HepG2 (cell line): Measurements from ENCODE around the gene FAM13B. TPM values are rescaled to one million over a fixed set of nuclear protein-coding genes. Genes with fewer than 3 reads are reported as not detected.

Experiments used
- GATAD1 ChIP-seq: IDR thresholded peaks from 2 replicates; pipeline ENCODE4 v1.6.1; 2016; ENCODE audit warnings: missing genetic modification reagents, missing compliant biosample characterization
- IKZF5 ChIP-seq: IDR thresholded peaks from 2 replicates; pipeline ENCODE4 v1.6.1; 2018; ENCODE audit warnings: missing genetic modification reagents, mild to moderate bottlenecking, missing compliant biosample characterization
- JUN ChIP-seq: sonication (generic); formaldehyde crosslinking; IDR thresholded peaks from 2 replicates; pipeline ENCODE4 v1.4.0; 2020; ENCODE audit warnings: mild to moderate bottlenecking, missing genetic modification reagents
- MAZ ChIP-seq, 2 experiments: sonication (generic) in 1 of 2; formaldehyde crosslinking in 1 of 2; IDR thresholded peaks; 2 replicates each; pipeline versions ENCODE4 v1.5.0 to v1.6.1; 2012 to 2020; ENCODE audit warnings: low read depth in 2 of 2, mild to moderate bottlenecking in 2 of 2, borderline replicate concordance in 1 of 2, improper control_type of control experiment in 1 of 2, low read length in 1 of 2, missing genetic modification reagents in 1 of 2, moderate library complexity in 1 of 2
- NCOA1 ChIP-seq: sonication (generic); formaldehyde crosslinking; IDR thresholded peaks from 2 replicates; pipeline ENCODE4 v1.9.0; 2021; ENCODE audit warnings: missing genetic modification reagents
- PHF20 ChIP-seq: sonication (generic); formaldehyde crosslinking; IDR thresholded peaks from 2 replicates; pipeline ENCODE4 v1.5.0; 2020; ENCODE audit warnings: mild to moderate bottlenecking, missing genetic modification reagents
- SP1 ChIP-seq, 2 experiments: fragments of 450-650 bp in 1 of 2; sonication (generic) in 1 of 2; formaldehyde crosslinking in 1 of 2; IDR thresholded peaks; 2 replicates each; pipeline versions ENCODE4 v1.4.0 to v1.6.1; 2016 to 2020; ENCODE audit warnings: missing genetic modification reagents in 1 of 2
- ZBTB38 ChIP-seq: sonication (generic); formaldehyde crosslinking; IDR thresholded peaks from 2 replicates; pipeline ENCODE4 v1.5.1; 2020; ENCODE audit warnings: mild to moderate bottlenecking, missing genetic modification reagents
- ZFP36L1 ChIP-seq: sonication (generic); formaldehyde crosslinking; IDR thresholded peaks from 2 replicates; pipeline ENCODE4 v1.8.0; 2022; ENCODE audit warnings: mild to moderate bottlenecking, missing genetic modification reagents, moderate library complexity
- ZNF274 ChIP-seq: sonication (generic); formaldehyde crosslinking; IDR thresholded peaks from 2 replicates; pipeline ENCODE4 v1.5.1; 2020; ENCODE audit warnings: mild to moderate bottlenecking, missing genetic modification reagents
- ZNF3 ChIP-seq: IDR thresholded peaks from 2 replicates; pipeline ENCODE4 v1.7.0; 2017; ENCODE audit warnings: inconsistent platforms
- ZNF354B ChIP-seq: sonication (generic); formaldehyde crosslinking; IDR thresholded peaks from 2 replicates; pipeline ENCODE4 v1.8.0; 2022; ENCODE audit warnings: mild to moderate bottlenecking, missing genetic modification reagents
- ZNF430 ChIP-seq: sonication (generic); formaldehyde crosslinking; IDR thresholded peaks from 2 replicates; pipeline ENCODE4 v1.9.0; 2021; ENCODE audit warnings: mild to moderate bottlenecking, missing genetic modification reagents
- ZNF776 ChIP-seq: sonication (generic); formaldehyde crosslinking; IDR thresholded peaks from 2 replicates; pipeline ENCODE4 v1.4.0; 2020; ENCODE audit warnings: mild to moderate bottlenecking, missing genetic modification reagents
- polyA plus RNA-seq, 8 experiments: library from polyadenylated mRNA; depleted of rRNA in 3 of 8; stranded (reverse) in 7 of 8; unstranded in 1 of 8; fragments of >200 nt; fragmentation: Illumina TruSeq in 4 of 8; extraction: Trizol in 4 of 8; gene quantifications; 2 replicates each; pipeline versions ENCODE4 v1.2.1 to v1.2.3, GENCODE V29; 2011 to 2016; ENCODE audit warnings: low read depth in 4 of 8, missing spikeins in 1 of 8, mixed read lengths in 1 of 8; ENCODE audit not compliant: insufficient read depth in 1 of 8
- total RNA-seq, 5 experiments: library from RNA; depleted of rRNA; stranded (reverse); fragments of >200 nt; fragmentation: Illumina TruSeq; extraction: Trizol; gene quantifications; 2 replicates each; pipeline ENCODE4 v1.2.3, GENCODE V29; 2016; ENCODE audit warnings: low read depth in 1 of 5
- TF ChIP-seq, protein P1 (sequence below): sonication (generic); formaldehyde crosslinking; IDR thresholded peaks from 2 replicates; pipeline ENCODE4 v1.4.0; 2020; ENCODE audit warnings: missing genetic modification reagents
- TF ChIP-seq, protein P2 (sequence below), 2 experiments: sonication (generic) in 1 of 2; formaldehyde crosslinking in 1 of 2; IDR thresholded peaks; 2 replicates each; pipeline versions ENCODE4 v1.4.0 to v1.6.1; 2018 to 2020; ENCODE audit warnings: missing genetic modification reagents in 2 of 2, borderline replicate concordance in 1 of 2, low read depth in 1 of 2, mild to moderate bottlenecking in 1 of 2, missing biosample characterization in 1 of 2
- TF ChIP-seq, protein P3 (sequence below): IDR thresholded peaks from 2 replicates; pipeline ENCODE4 v1.6.1; 2012; ENCODE audit warnings: inconsistent platforms
- TF ChIP-seq, protein P4 (sequence below): sonication (generic); formaldehyde crosslinking; IDR thresholded peaks from 2 replicates; pipeline ENCODE4 v1.4.0; 2020; ENCODE audit warnings: missing genetic modification reagents, borderline replicate concordance

The FAM13B gene
- total and polyA plus RNA-seq, 2 of the 13 experiments (the other 11 are each of a cell fraction or from before 2014, with no cell fraction given), result 6.9 to 11.5 TPM

DNA sequence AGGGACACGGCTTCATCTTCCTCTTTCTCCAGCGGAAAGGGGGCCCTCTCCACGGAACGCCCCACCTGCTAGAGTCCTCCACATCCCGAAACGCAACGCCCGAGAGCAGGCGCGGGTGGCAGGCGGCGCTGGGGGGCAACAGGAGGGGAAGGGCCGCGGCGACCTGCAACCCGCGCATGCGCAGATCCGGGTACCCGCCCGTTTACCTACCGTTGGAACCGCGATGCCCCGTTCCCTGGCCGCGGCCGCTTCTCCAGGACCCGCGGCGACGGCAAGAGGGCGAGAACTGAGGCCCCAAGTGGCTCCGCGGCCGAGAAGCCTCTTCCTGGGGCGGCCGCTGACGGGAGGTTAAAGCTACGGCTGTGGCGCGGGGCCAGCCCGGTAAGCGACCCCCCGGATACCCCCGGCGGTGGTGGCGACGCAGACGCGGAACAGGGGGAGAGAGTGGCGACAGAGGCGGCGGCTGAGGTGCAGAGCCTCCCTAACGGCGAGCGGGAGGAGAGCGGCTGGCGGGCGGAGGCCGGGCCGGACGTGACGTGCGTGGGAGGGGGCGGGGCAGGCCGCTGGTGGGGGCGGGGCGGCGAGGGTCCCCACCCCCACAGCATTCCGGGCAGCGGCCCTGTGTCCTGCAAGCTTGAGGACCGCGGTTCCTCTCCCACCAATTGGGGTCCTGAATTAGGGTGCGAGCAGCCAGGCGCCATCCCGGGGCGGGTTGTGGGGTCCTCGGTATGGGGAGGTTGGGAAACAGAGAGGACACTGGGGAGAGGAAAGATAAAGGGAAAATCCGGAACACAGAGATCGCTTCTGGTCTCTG is at the start of gene FAM13B (continued):
- TF ChIP-seq ZFP36L1 (CRISPR knock-in tag) (0 out of 2 replicates have a peak, but pooled peaks have one; percentile 55), ZNF3 (CRISPR knock-in tag) (0 out of 2 replicates have a peak, but pooled peaks have one; percentile 17), MAZ (IDR thresholded peaks at IDR 0.05; ENCODE audit: borderline replicate concordance, low read depth, low read length) (no peak), MAZ (CRISPR knock-in tag; IDR thresholded peaks at IDR 0.05; ENCODE audit: low read depth) (peak; percentile 92), ZBTB38 (CRISPR knock-in tag) (0 out of 2 replicates have a peak, but pooled peaks have one; percentile 42), ZNF430 (CRISPR knock-in tag) (0 out of 2 replicates have a peak, but pooled peaks have one; percentile 11), IKZF5 (CRISPR knock-in tag) (0 out of 2 replicates have a peak, but pooled peaks have one; percentile 26), JUN (CRISPR knock-in tag) (peak; percentile 67; the same call in 1 of the 2 replicates), PHF20 (peak; percentile 61; the same call in 1 of the 2 replicates), ZNF354B (CRISPR knock-in tag) (no peak), ZNF274 (peak; percentile 71; the same call in 1 of the 2 replicates), GATAD1 (CRISPR knock-in tag) (peak; percentile 61; the same call in 1 of the 2 replicates), ZNF776 (CRISPR knock-in tag) (0 out of 2 replicates have a peak, but pooled peaks have one; percentile 59), SP1 (IDR thresholded peaks at IDR 0.05) (no peak), SP1 (CRISPR knock-in tag; IDR thresholded peaks at IDR 0.05) (peak; percentile 64), NCOA1 (peak; percentile 62; the same call in 1 of the 2 replicates)
- TF ChIP-seq, protein P1, sequence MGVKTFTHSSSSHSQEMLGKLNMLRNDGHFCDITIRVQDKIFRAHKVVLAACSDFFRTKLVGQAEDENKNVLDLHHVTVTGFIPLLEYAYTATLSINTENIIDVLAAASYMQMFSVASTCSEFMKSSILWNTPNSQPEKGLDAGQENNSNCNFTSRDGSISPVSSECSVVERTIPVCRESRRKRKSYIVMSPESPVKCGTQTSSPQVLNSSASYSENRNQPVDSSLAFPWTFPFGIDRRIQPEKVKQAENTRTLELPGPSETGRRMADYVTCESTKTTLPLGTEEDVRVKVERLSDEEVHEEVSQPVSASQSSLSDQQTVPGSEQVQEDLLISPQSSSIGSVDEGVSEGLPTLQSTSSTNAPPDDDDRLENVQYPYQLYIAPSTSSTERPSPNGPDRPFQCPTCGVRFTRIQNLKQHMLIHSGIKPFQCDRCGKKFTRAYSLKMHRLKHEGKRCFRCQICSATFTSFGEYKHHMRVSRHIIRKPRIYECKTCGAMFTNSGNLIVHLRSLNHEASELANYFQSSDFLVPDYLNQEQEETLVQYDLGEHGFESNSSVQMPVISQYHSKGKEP (CRISPR knock-in tag), result peak; percentile 41; the same call in 1 of the 2 replicates
- TF ChIP-seq, protein P2, sequence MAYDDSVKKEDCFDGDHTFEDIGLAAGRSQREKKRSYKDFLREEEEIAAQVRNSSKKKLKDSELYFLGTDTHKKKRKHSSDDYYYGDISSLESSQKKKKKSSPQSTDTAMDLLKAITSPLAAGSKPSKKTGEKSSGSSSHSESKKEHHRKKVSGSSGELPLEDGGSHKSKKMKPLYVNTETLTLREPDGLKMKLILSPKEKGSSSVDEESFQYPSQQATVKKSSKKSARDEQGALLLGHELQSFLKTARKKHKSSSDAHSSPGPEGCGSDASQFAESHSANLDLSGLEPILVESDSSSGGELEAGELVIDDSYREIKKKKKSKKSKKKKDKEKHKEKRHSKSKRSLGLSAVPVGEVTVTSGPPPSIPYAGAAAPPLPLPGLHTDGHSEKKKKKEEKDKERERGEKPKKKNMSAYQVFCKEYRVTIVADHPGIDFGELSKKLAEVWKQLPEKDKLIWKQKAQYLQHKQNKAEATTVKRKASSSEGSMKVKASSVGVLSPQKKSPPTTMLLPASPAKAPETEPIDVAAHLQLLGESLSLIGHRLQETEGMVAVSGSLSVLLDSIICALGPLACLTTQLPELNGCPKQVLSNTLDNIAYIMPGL (CRISPR knock-in tag; IDR thresholded peaks at IDR 0.05; ENCODE audit: borderline replicate concordance in 1 of 2, low read depth in 1 of 2), result peak; percentile 81 to 90
- TF ChIP-seq, protein P3, sequence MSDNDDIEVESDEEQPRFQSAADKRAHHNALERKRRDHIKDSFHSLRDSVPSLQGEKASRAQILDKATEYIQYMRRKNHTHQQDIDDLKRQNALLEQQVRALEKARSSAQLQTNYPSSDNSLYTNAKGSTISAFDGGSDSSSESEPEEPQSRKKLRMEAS, result peak; percentile 52
- TF ChIP-seq, protein P4, sequence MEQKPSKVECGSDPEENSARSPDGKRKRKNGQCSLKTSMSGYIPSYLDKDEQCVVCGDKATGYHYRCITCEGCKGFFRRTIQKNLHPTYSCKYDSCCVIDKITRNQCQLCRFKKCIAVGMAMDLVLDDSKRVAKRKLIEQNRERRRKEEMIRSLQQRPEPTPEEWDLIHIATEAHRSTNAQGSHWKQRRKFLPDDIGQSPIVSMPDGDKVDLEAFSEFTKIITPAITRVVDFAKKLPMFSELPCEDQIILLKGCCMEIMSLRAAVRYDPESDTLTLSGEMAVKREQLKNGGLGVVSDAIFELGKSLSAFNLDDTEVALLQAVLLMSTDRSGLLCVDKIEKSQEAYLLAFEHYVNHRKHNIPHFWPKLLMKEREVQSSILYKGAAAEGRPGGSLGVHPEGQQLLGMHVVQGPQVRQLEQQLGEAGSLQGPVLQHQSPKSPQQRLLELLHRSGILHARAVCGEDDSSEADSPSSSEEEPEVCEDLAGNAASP, result 0 out of 2 replicates have a peak, but pooled peaks have one; percentile 29
